ENCODE results near the gene MIER2.
"Not testable (repeated sequence)": the region's sequence is repeated elsewhere in the genome, so short reads cannot be mapped to it uniquely, and the experiment has no call there.

The MIER2 gene

DNA sequence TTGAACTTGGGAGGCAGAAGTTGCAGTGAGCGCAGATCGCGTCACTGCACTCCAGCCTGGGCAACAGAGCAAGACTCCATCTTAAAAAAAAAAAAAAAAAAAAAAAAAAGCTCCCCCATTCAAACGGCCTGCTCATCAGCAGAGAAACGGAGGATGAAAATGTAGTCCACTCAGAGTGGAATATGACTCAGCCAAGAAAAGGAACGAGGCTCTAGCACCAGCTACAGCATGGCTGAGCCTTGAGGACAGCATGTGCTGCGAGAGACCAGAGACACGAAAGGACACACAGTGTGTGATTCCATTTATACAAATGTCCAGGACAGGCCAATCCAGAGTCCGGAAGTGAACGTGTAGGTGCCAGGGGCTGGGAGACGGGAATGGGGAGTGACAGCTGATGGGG is 18.1 kb upstream of the MIER2 start:
- TF ChIP-seq, protein P1, sequence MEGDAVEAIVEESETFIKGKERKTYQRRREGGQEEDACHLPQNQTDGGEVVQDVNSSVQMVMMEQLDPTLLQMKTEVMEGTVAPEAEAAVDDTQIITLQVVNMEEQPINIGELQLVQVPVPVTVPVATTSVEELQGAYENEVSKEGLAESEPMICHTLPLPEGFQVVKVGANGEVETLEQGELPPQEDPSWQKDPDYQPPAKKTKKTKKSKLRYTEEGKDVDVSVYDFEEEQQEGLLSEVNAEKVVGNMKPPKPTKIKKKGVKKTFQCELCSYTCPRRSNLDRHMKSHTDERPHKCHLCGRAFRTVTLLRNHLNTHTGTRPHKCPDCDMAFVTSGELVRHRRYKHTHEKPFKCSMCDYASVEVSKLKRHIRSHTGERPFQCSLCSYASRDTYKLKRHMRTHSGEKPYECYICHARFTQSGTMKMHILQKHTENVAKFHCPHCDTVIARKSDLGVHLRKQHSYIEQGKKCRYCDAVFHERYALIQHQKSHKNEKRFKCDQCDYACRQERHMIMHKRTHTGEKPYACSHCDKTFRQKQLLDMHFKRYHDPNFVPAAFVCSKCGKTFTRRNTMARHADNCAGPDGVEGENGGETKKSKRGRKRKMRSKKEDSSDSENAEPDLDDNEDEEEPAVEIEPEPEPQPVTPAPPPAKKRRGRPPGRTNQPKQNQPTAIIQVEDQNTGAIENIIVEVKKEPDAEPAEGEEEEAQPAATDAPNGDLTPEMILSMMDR (IDR thresholded peaks at IDR 0.05), result no peak
- no peak for TF ChIP-seq ZFX (IDR thresholded peaks at IDR 0.05; ENCODE audit: borderline replicate concordance)
- H3K27ac ChIP-seq, result no peak overlapping the region

DNA sequence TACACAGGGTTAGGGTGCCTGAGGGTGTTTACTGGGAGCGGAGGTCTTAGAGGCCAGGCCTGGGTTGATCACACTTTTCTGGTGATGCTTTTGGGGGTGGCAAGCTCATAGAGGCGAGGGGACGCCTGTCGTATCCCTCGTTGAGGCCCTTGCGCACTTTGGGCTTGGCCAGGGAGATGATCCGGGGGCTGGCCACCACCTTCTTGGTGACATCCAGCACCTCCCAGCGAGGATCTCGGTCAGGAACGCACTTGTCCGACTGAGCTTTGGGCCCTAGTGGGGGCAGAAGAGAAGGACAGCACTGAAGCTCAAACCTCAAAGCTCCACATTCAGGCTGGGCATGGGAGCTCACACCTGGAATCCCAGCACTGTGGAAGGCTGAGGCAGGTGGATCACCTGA is 17.6 kb upstream of the MIER2 start:
- TF ChIP-seq, protein P1 (IDR thresholded peaks at IDR 0.05), result no peak

DNA sequence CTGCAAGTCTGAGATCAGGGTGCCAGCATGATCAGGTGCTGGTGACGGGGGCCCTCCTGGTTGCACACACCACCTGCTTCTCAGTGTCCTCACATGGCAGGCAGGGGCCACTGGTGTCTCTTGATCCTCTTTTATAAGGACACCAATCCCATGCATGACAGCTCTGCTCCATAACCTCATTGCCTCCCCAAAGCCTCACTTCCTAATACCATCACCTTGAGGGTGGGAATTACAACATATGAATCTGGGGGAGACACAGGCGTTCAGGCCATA is 15.0 kb upstream of the MIER2 start:
- H3K27ac ChIP-seq, result no peak overlapping the region
- TF ChIP-seq ZFX (IDR thresholded peaks at IDR 0.05; ENCODE audit: borderline replicate concordance), result no peak
- TF ChIP-seq, protein P1 (IDR thresholded peaks at IDR 0.05), result no peak

More for the DNA sequence above, 17.6 kb upstream of the MIER2 start:
- no peak overlapping the region for H3K27ac ChIP-seq

DNA sequence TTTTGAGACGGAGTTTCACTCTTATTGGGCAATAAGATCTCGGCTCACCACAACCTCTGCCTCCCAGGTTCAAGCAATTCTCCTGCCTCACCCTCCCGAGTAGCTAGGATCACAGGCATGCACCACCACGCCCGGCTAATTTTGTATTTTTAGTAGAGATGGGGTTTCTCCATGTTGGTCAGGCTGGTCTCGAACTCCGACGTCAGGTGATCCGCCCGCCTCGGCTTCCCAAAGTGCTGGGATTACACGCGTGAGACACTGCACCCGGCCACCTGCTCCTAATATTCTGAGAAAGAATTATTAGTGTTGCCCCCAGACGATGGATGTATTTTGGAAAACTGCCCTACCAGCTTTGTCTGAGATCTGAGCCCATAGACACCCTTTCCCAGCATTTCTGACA is 10.9 kb upstream of the MIER2 start:
- H3K27ac ChIP-seq, result not testable (repeated sequence)

DNA sequence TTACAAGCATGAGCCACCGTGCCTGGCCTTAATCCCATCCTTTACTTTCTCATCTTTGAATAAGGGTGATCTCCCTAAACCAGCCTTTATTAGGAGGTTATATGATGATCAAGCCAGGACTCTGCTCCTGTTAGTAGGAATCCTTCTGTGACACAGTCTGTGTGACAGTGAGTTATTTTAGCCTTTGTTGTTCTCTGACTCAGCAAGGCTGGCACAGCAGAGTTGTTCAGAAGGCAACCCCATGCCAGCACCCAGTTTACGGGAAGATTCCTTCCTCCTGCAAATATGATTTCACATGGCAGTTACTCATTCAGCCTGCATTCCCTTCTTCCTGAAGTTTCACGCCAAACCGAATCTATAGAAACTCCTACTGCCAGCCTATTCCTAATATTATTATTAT is 10.5 kb upstream of the MIER2 start:
- TF ChIP-seq ZFX (IDR thresholded peaks at IDR 0.05; ENCODE audit: borderline replicate concordance), result no peak
- H3K27ac ChIP-seq, result no peak overlapping the region

DNA sequence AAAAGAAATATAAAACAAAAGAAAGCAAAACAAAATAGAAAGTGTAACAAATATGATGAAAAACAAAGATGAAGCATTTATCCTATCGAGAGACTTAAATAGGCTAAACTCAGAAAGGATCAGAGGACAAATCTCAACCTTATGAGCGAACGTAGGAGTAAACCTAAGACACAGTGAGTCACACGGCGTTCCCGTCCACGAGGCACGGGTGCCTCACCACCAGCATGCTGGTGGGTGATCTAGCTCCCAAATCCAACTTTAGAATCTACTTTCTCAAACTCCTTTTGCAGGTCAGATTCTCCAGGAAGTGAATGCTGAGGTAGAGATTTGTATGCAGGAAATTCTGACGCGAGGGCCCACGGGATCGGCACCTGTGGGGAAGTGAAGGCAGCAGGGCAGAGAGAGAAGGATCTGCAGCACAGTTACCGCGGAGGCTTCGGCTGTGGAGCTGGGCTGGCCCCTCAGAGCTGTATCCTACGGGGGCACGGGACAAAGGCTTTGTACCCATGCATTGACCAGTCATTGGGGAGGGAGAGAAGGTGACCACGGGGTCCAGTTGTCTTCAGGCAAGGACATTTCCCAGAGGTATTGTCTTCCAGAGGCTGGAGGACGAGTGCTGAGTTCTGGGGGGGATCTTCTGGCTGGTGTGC is 7.5 kb upstream of the MIER2 start:
- H3K27ac ChIP-seq, result no peak overlapping the region
- TF ChIP-seq, protein P1 (IDR thresholded peaks at IDR 0.05), result no peak
- TF ChIP-seq ZFX (IDR thresholded peaks at IDR 0.05; ENCODE audit: borderline replicate concordance), result no peak

DNA sequence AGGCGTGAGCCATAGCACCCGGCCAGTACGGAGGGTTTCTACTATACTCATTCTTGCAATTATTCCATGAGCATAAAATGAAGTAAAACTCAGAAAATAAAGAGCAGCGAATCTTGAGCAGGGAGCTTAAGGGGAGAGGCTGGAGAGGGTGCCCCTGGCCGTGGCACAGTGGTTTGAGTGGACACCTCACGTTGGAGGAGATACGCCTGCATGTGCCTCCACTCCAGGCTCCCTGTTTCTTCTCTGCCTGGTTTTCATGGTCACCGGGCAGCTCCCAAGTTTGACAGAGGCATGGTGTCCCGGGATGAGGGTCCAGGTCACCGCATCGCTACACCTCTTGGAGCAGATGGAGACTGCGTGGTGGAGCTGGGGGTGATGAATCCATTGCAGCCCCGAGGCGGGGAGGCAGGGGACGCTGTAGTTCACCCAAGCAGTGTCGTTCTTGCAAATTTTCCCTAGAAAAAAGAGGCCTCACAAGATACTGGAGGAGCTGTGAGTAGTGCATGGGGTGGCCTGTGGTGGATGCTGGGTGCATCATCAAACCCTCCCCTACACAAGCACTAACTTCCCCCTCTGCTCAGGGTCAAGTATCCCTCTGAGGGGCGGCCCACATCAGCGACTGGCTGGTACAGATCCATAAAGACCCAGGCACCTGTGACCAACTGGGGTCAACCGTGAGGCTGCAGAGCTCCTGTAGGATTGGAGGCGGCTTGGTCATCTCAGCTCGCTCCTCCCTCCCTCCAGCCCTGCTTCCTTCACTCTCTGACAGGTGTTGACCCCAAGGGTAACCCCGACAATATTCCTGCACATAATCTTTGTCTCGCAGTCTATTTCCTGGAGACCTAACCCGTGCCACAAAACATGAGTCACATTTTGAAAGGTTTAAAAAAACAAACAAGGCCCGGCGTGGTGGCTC is 3.6 kb upstream of the MIER2 start:
- no peak overlapping the region for H3K27ac ChIP-seq
- TF ChIP-seq ZFX (IDR thresholded peaks at IDR 0.05; ENCODE audit: borderline replicate concordance), result no peak
- TF ChIP-seq, protein P1 (IDR thresholded peaks at IDR 0.05), result no peak

DNA sequence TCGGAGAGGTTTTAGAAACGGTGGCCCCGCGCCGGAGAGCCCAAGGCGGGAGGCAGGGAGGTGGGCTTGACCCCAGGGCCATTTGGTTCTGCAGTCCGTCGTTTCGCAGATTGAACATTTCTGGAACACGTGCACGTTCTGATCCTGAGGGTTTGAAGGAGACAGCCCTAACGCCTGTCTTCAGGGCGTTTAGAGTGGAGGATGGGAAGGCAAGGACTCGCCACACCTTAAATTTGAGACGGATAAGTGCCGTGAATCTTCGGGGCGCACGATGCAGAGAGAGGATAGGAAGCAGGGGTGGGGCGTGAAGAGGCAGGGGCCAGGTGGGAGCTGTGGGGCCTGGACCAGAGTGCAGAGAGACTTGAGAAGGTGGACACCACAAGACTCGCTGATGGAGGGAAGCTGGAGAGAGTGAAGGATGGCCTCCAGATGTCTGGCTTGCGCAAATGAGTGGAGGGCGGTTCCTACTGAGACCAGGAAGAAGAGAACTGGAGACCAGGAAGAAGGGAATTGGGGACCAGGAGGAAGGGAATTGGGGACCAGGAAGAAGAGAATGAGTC is 804 bp upstream of the MIER2 start:
- H3K27ac ChIP-seq, result no peak overlapping the region

More for the DNA sequence above, 804 bp upstream of the MIER2 start:
- TF ChIP-seq ZFX (IDR thresholded peaks at IDR 0.05; ENCODE audit: borderline replicate concordance), result no peak
- TF ChIP-seq, protein P1 (IDR thresholded peaks at IDR 0.05), result no peak

All from 22Rv1 (cell line).